Panc1 (cell line): ENCODE results near the gene C11orf54. TPM values are rescaled to one million over a fixed set of nuclear protein-coding genes. Genes with fewer than 3 reads are reported as not detected.

Source experiments
- ATAC-seq: fragments of 200-7000 bp; cut with Tn5 transposase; 2 replicates; pipeline ENCODE4 v1.9.1; 2020; ENCODE audit warnings: mild to moderate bottlenecking, moderate library complexity
- BruUV-seq: library from RNA; stranded (reverse); fragments of 400-500 nt; replicated peaks from 2 replicates; lab custom pipeline; 2021; lab: Mats Ljungman, UMichigan
- CTCF ChIA-PET: fragments of 300-600 bp; sonication (Branson Sonifier 250); formaldehyde crosslinking; loops from one replicate; lab custom pipeline; 2022; ENCODE audit warnings: antibody characterized with exemption; lab: Charles Lee
- POLR2A ChIA-PET: fragments of 300-600 bp; sonication (Branson Sonifier 250); formaldehyde crosslinking; loops from one replicate; lab custom pipeline; 2022; ENCODE audit warnings: antibody characterized with exemption; lab: Charles Lee
- DNase-seq: peaks from one replicate; pipeline ENCODE4 v3.0.0-alpha.2; 2010; ENCODE audit warnings: low read depth, low spot score
- H3K27ac ChIP-seq: 2 replicates; pipeline ENCODE4 v1.5.1; 2011; ENCODE audit warnings: mild to moderate bottlenecking, low read length, inconsistent platforms
- H3K27me3 ChIP-seq: fragments of 200-500 bp; sonication (Bioruptor generic); 2 replicates; pipeline ENCODE4 v1.6.0; 2014; ENCODE audit warnings: low read length, inconsistent platforms; ENCODE audit not compliant: control insufficient read depth, insufficient read depth
- H3K36me3 ChIP-seq: fragments of 200-500 bp; sonication (Bioruptor generic); 2 replicates; pipeline ENCODE4 v1.5.1; 2014; ENCODE audit warnings: inconsistent platforms, mild to moderate bottlenecking, low read length, moderate library complexity; ENCODE audit not compliant: control insufficient read depth, insufficient read depth
- H3K4me1 ChIP-seq: 2 replicates; pipeline ENCODE4 v1.5.1; 2011; ENCODE audit warnings: inconsistent platforms, mild to moderate bottlenecking, low read length, moderate library complexity; ENCODE audit not compliant: control insufficient read depth, insufficient read depth
- H3K4me3 ChIP-seq, 2 experiments: 2 replicates each; pipeline ENCODE4 v1.5.1; 2011 to 2012; ENCODE audit warnings: low read depth in 2 of 2, low read length in 2 of 2, mild to moderate bottlenecking in 2 of 2, inconsistent platforms in 1 of 2, moderate library complexity in 1 of 2
- H3K9me3 ChIP-seq: fragments of 200-500 bp; sonication (Bioruptor generic); 2 replicates; pipeline ENCODE4 v1.5.1; 2014; ENCODE audit warnings: low read depth, mild to moderate bottlenecking, inconsistent platforms, low read length, moderate library complexity; ENCODE audit not compliant: control insufficient read depth, insufficient read depth
- POLR2AphosphoS5 ChIP-seq: IDR thresholded peaks from 2 replicates; pipeline ENCODE4 v1.6.1; 2012; ENCODE audit warnings: mild to moderate bottlenecking, low read depth, low read length, moderate library complexity
- REST ChIP-seq, 2 experiments: IDR thresholded peaks; 2 replicates each; pipeline ENCODE4 v1.6.1; 2011 to 2012; ENCODE audit warnings: low read depth in 2 of 2, control low read depth in 1 of 2, low read length in 1 of 2, mild to moderate bottlenecking in 1 of 2, moderate library complexity in 1 of 2; ENCODE audit not compliant: insufficient read depth in 1 of 2
- TCF7L2 ChIP-seq: IDR thresholded peaks from 2 replicates; pipeline ENCODE4 v1.6.1; 2011; ENCODE audit warnings: mild to moderate bottlenecking, low read depth, low read length, inconsistent platforms
- in situ Hi-C: cut with HindIII; loops from 2 replicates; pipeline ENCODE4 v1.10.0; 2016; ENCODE audit warnings: low sequenced_read_pairs, low pct_unique_long_range_greater_than_20kb
- intact Hi-C: fragments of 100-400 bp; cut with micrococcal nuclease; formaldehyde crosslinking; loops from one replicate; pipeline ENCODE4 v1.10.0; 2022; ENCODE audit not compliant: unreplicated experiment
- total RNA-seq: library from RNA; stranded (reverse); gene quantifications from one replicate; pipeline ENCODE4 v1.2.1, GENCODE V29; 2021; ENCODE audit not compliant: unreplicated experiment

The C11orf54 gene
- total RNA-seq, 1 experiment from 2014 or later, result 31.0 TPM

- Histone ChIP-seq H3K4me3 (peak overlapping the region; percentile 72 to 84), H3K9me3 (no peaks in the 10 kb centered on the region), H3K36me3 (peaks cover 72% of the 10 kb centered on the region), H3K27ac (peak overlapping the region; percentile 97), H3K4me1 (peaks cover 52% of the 10 kb centered on the region), H3K27me3 (no peaks in the 10 kb centered on the region)
- intact Hi-C loops, result no loop called here
- no peak for TF ChIP-seq REST (IDR thresholded peaks at IDR 0.05; ENCODE audit: insufficient read depth in 1 of 2, low read depth in 2 of 2, low read length in 1 of 2)
- TF ChIP-seq TCF7L2, result 0 out of 2 replicates have a peak, but pooled peaks have one; percentile 26
- in situ Hi-C loops, result no loop called here
- CTCF ChIA-PET, result no interaction called here
- POLR2A ChIA-PET, result interaction anchor here (1.6 kb wide), 1 partner anchor 9 kb away, joined by 3 read pairs; no protein-coding TSS in a partner anchor
- no TSS peak for BruUV-seq
- ATAC-seq, result no peak
- DNase-seq, result no peak
These were observed 3.4 kb upstream of the C11orf54 start for GRCh38 chr11:93737904-93738612.

- H3K4me1 ChIP-seq, result peaks cover 46% of the 10 kb centered on the region
- in situ Hi-C loops (no loop called here), intact Hi-C loops (no loop called here)
- H3K36me3 ChIP-seq, result peaks cover 66% of the 10 kb centered on the region
- H3K27ac ChIP-seq, result peak overlapping the region; percentile 97
- DNase-seq, result no peak
- no peaks in the 10 kb centered on the region for H3K9me3 ChIP-seq
- H3K4me3 ChIP-seq, result peak overlapping the region; percentile 72 to 84
- no peak for ATAC-seq
- no peaks in the 10 kb centered on the region for H3K27me3 ChIP-seq
- ChIA-PET POLR2A (interaction anchor here (0.6 to 1.6 kb wide), 3 partner anchors 10 to 653 kb away, joined by 3 to 24 read pairs (median 8); no protein-coding TSS in a partner anchor), CTCF (no interaction called here)
- TF ChIP-seq POLR2AphosphoS5, result peak; percentile 36; the same call in 1 of the 2 replicates
- no peak for TF ChIP-seq REST (IDR thresholded peaks at IDR 0.05; ENCODE audit: insufficient read depth in 1 of 2, low read depth in 2 of 2, low read length in 1 of 2)
- BruUV-seq, result no TSS peak
These were observed 2.8 kb upstream of the C11orf54 start for GRCh38 chr11:93738647-93739081.
